Measurements from ENCODE around the gene CPVL. TPM values are rescaled to one million over a fixed set of nuclear protein-coding genes. Genes with fewer than 3 reads are reported as not detected.
A peak's percentile ranks its signal among the peaks of the same experiment; 100 is the strongest.

Gene CPVL
- total RNA-seq, 1 experiment from 2014 or later = 26.9 TPM

- Mint-ChIP-seq H3K9me3 (no peaks in the 10 kb centered on the region), H3K4me1 (peaks cover 25 to 37% of the 10 kb centered on the region in 2 experiments), H3K27me3 (ENCODE audit: low read depth) (peaks cover 58% of the 10 kb centered on the region), H3K4me3 (peak overlapping the region in 1 of 2 experiments; percentile 20; a peak in 1 of 5 replicates), H3K27ac (peak overlapping the region in 1 of 3 experiments; percentile 72; a peak in 1 of 7 replicates), H3K36me3 (ENCODE audit: insufficient read depth in 1 of 3, low read depth in 3 of 3) (no peaks in the 10 kb centered on the region)
- Histone ChIP-seq H2BK12ac (ENCODE audit: insufficient read length, low read depth, low read length) (no peak overlapping the region), H2BK120ac (ENCODE audit: low read depth, low read length, poor library complexity, severe bottlenecking) (no peak overlapping the region), H4K8ac (replicated peaks; ENCODE audit: insufficient read length, low read depth, low read length) (no peak overlapping the region), H3K27ac (ENCODE audit: insufficient read length, low read depth, low read length) (no peak overlapping the region), H2AFZ (ENCODE audit: low read length) (no peak overlapping the region), H3K23me2 (ENCODE audit: insufficient read length, low read depth, low read length, poor library complexity, severe bottlenecking) (peaks cover 18% of the 10 kb centered on the region), H3K4me1 (ENCODE audit: insufficient read depth, low read length) (peaks cover 2% of the 10 kb centered on the region; the same call in 1 of the 2 replicates), H2AK5ac (ENCODE audit: insufficient read length, low read length) (no peak overlapping the region), H2BK20ac (ENCODE audit: low read depth, low read length, poor library complexity, severe bottlenecking) (no peak overlapping the region), H3K79me2 (ENCODE audit: insufficient read depth, low read length) (no peaks in the 10 kb centered on the region), H4K20me1 (ENCODE audit: control insufficient read depth, insufficient read depth, insufficient read length) (no peaks in the 10 kb centered on the region), H3K23ac (ENCODE audit: insufficient read length, low read depth, low read length) (no peak overlapping the region), H3K79me1 (ENCODE audit: insufficient read depth, low read depth, low read length, poor library complexity, severe bottlenecking) (no peaks in the 10 kb centered on the region), H3K9ac (ENCODE audit: extremely low read depth, insufficient read length, low read length) (no peak overlapping the region), H2BK15ac (ENCODE audit: low read depth, low read length) (no peak overlapping the region), H3K14ac (ENCODE audit: insufficient read depth, low read length) (no peak overlapping the region), H3T11ph (ENCODE audit: low read length) (no peak overlapping the region), H3K4ac (ENCODE audit: low read depth, low read length) (no peak overlapping the region), H3K27me3 (ENCODE audit: insufficient read depth, low read length) (peaks cover 19% of the 10 kb centered on the region; the same call in 1 of the 2 replicates), H3K4me2 (ENCODE audit: insufficient read depth, insufficient read length, low read length) (peak overlapping the region; percentile 32), H4K91ac (ENCODE audit: insufficient read length, low read depth, low read length) (no peak overlapping the region), H3K56ac (ENCODE audit: insufficient read length, low read depth, low read length) (no peak overlapping the region), H3K9me3 (ENCODE audit: control insufficient read depth, low read depth, low read length) (no peaks in the 10 kb centered on the region), H2BK5ac (ENCODE audit: insufficient read length, low read length) (no peak overlapping the region), H3K18ac (ENCODE audit: insufficient read length, low read depth, low read length) (no peak overlapping the region), H4K5ac (ENCODE audit: insufficient read length, low read depth, low read length) (no peak overlapping the region)
- DNase-seq = no peak
- no CpG with 5 or more reads among the region's 5 CpGs for WGBS (ENCODE audit: extremely low coverage, insufficient read length, low lambda C conversion rate)
- TF ChIP-seq CTCF (conservative IDR thresholded peaks at IDR 0.05) = no peak
Observed at GRCh38 chr7:29190349-29191045, 44.2 kb upstream of the CPVL start.

Measured in H9 (cell line).